HepG2 (cell line): ENCODE measurements around the gene BTK. TPM values are rescaled to one million over a fixed set of nuclear protein-coding genes. Genes with fewer than 3 reads are reported as not detected.

ENCODE experiments used
- ATAC-seq: fragments of 200-7000 bp; cut with Tn5 transposase; 3 replicates; pipeline ENCODE4 v1.9.1; 2020; ENCODE audit warnings: mild to moderate bottlenecking, moderate library complexity
- BruUV-seq: library from RNA; stranded (reverse); fragments of 400-500 nt; replicated peaks from 2 replicates; lab custom pipeline; 2021; lab: Mats Ljungman, UMichigan
- CTCF ChIA-PET: fragments of 300-600 bp; formaldehyde crosslinking; extraction: SDS; loops from one replicate; lab custom pipeline; 2021; ENCODE audit warnings: low total read pairs, inconsistent platforms, low intra/inter-chr PET ratio; lab: Yijun Ruan, JAX
- POLR2A ChIA-PET: fragments of 350-600 bp; sonication (Branson Sonifier 250); formaldehyde crosslinking; loops from one replicate; lab custom pipeline; 2020; ENCODE audit warnings: antibody characterized with exemption, inconsistent platforms; lab: Yijun Ruan, JAX
- DNase-seq: peaks from one replicate; pipeline ENCODE4 v3.0.0-alpha.2; 2015; ENCODE audit warnings: low spot score
- FAIRE-seq: peaks from 3 replicates; lab custom pipeline; 2011; peaks lifted over from hg19 to GRCh38; lab: Jason Lieb, UNC
- H2AFZ ChIP-seq: one replicate; pipeline ENCODE4 v1.6.1; 2011; ENCODE audit warnings: low read length, inconsistent platforms
- H3K27ac ChIP-seq: fragments of 300-600 bp; 3 replicates; pipeline ENCODE4 v1.8.0; 2011; ENCODE audit warnings: mixed run types, mild to moderate bottlenecking, mixed read lengths, low read length, inconsistent platforms; ENCODE audit not compliant: insufficient read depth; ENCODE audit errors: extremely low read length
- H3K27me3 ChIP-seq, 2 experiments: fragments of 200-600 bp in 1 of 2; 2 replicates in 1 of 2; 3 replicates in 1 of 2; pipeline versions ENCODE4 v1.6.0 to v1.8.0; 2011; ENCODE audit warnings: low read length in 2 of 2, mild to moderate bottlenecking in 2 of 2, moderate library complexity in 2 of 2, inconsistent platforms in 1 of 2; ENCODE audit not compliant: insufficient read depth in 2 of 2, control insufficient read depth in 1 of 2
- H3K36me3 ChIP-seq, 2 experiments: fragments of 200-600 bp in 1 of 2; replicated peaks in 1 of 2; 2 replicates in 1 of 2; 3 replicates in 1 of 2; pipeline versions ENCODE4 v1.5.1 to v1.8.0; 2011; ENCODE audit warnings: low read length in 2 of 2, inconsistent platforms in 1 of 2; ENCODE audit not compliant: insufficient read depth in 2 of 2, control insufficient read depth in 1 of 2
- H3K4me1 ChIP-seq: 2 replicates; pipeline ENCODE4 v1.5.1; 2012; ENCODE audit warnings: low read length, inconsistent platforms; ENCODE audit not compliant: insufficient read depth
- H3K4me2 ChIP-seq: 2 replicates; pipeline ENCODE4 v1.6.0; 2011; ENCODE audit warnings: low read depth, low read length, inconsistent platforms
- H3K4me3 ChIP-seq, 3 experiments: fragments of 200-600 bp in 1 of 3; sonication (generic), shearing (Covaris generic) in 1 of 3; replicated peaks in 1 of 3; 2 replicates each; pipeline ENCODE4 v1.5.1; 2011 to 2016; ENCODE audit warnings: low read length in 3 of 3, inconsistent platforms in 2 of 3, low read depth in 2 of 3, mild to moderate bottlenecking in 2 of 3, control low read depth in 1 of 3, mixed read lengths in 1 of 3; ENCODE audit not compliant: insufficient read depth in 1 of 3
- H3K79me2 ChIP-seq: one replicate; pipeline ENCODE4 v1.6.1; 2011; ENCODE audit warnings: low read length, inconsistent platforms; ENCODE audit not compliant: insufficient read depth
- H3K9ac ChIP-seq: 2 replicates; pipeline ENCODE4 v1.6.0; 2011; ENCODE audit warnings: mild to moderate bottlenecking, low read depth, low read length, inconsistent platforms; ENCODE audit not compliant: insufficient read depth
- H3K9me3 ChIP-seq: 2 replicates; pipeline ENCODE4 v1.5.1; 2012; ENCODE audit warnings: mild to moderate bottlenecking, low read length
- H4K20me1 ChIP-seq: 2 replicates; pipeline ENCODE4 v1.6.0; 2011; ENCODE audit warnings: inconsistent platforms, mild to moderate bottlenecking, low read length, moderate library complexity; ENCODE audit not compliant: insufficient read depth
- NR3C1 ChIP-seq: sonication (generic); formaldehyde crosslinking; IDR thresholded peaks from 2 replicates; pipeline ENCODE4 v1.4.0; 2020; ENCODE audit warnings: missing genetic modification reagents
- PHF20 ChIP-seq: sonication (generic); formaldehyde crosslinking; IDR thresholded peaks from 2 replicates; pipeline ENCODE4 v1.5.0; 2020; ENCODE audit warnings: mild to moderate bottlenecking, missing genetic modification reagents
- ZFP1 ChIP-seq: IDR thresholded peaks from 2 replicates; pipeline ENCODE4 v1.6.1; 2016
- ZNF383 ChIP-seq: sonication (generic); formaldehyde crosslinking; IDR thresholded peaks from 2 replicates; pipeline ENCODE4 v1.4.0; 2020; ENCODE audit warnings: missing genetic modification reagents, mild to moderate bottlenecking, borderline replicate concordance
- ZNF407 ChIP-seq: sonication (generic); formaldehyde crosslinking; IDR thresholded peaks from one replicate; pipeline ENCODE4 v1.5.1; 2020; ENCODE audit warnings: mild to moderate bottlenecking, missing genetic modification reagents; ENCODE audit errors: not compliant biosample characterization
- ZNF629 ChIP-seq: sonication (generic); formaldehyde crosslinking; conservative IDR thresholded peaks from 2 replicates; pipeline ENCODE4 v1.5.0; 2020; ENCODE audit warnings: missing genetic modification reagents
- ZNF639 ChIP-seq: conservative IDR thresholded peaks from 2 replicates; pipeline ENCODE4 v1.6.1; 2018; ENCODE audit warnings: missing genetic modification reagents
- ZNF678 ChIP-seq: sonication (generic); formaldehyde crosslinking; IDR thresholded peaks from 2 replicates; pipeline ENCODE4 v1.4.0; 2020; ENCODE audit warnings: mild to moderate bottlenecking, missing genetic modification reagents
- WGBS: methylation state at CpG from one replicate; pipeline ENCODE4 v1.1.6; 2017; ENCODE audit warnings: low lambda C conversion rate; 5-methylcytosine and 5-hydroxymethylcytosine counted together
- in situ Hi-C: cut with HindIII; loops from 2 replicates; pipeline ENCODE4 v1.10.0; 2017; ENCODE audit warnings: low pct_unique_long_range_greater_than_20kb; ENCODE audit not compliant: extremely low pct_ligation_motif_present
- intact Hi-C: fragments of 100-400 bp; cut with micrococcal nuclease; formaldehyde crosslinking; loops from one replicate; pipeline ENCODE4 v1.10.0; 2022; ENCODE audit not compliant: unreplicated experiment
- polyA plus RNA-seq, 8 experiments: library from polyadenylated mRNA; depleted of rRNA in 3 of 8; stranded (reverse) in 7 of 8; unstranded in 1 of 8; fragments of >200 nt; fragmentation: Illumina TruSeq in 4 of 8; extraction: Trizol in 4 of 8; gene quantifications; 2 replicates each; pipeline versions ENCODE4 v1.2.1 to v1.2.3, GENCODE V29; 2011 to 2016; ENCODE audit warnings: low read depth in 4 of 8, missing spikeins in 1 of 8, mixed read lengths in 1 of 8; ENCODE audit not compliant: insufficient read depth in 1 of 8
- total RNA-seq, 5 experiments: library from RNA; depleted of rRNA; stranded (reverse); fragments of >200 nt; fragmentation: Illumina TruSeq; extraction: Trizol; gene quantifications; 2 replicates each; pipeline ENCODE4 v1.2.3, GENCODE V29; 2016; ENCODE audit warnings: low read depth in 1 of 5
- TF ChIP-seq, protein P1 (sequence below): sonication (generic); formaldehyde crosslinking; conservative IDR thresholded peaks from 2 replicates; pipeline ENCODE4 v1.4.0; 2020; ENCODE audit warnings: missing genetic modification reagents
- TF ChIP-seq, protein P2 (sequence below): sonication (generic); formaldehyde crosslinking; IDR thresholded peaks from 2 replicates; pipeline ENCODE4 v1.4.0; 2020; ENCODE audit warnings: missing genetic modification reagents, borderline replicate concordance

Gene BTK
- total and polyA plus RNA-seq, 2 of the 13 experiments (the other 11 are each of a cell fraction or from before 2014, with no cell fraction given) = not detected

GRCh38 chrX:101349193-101349562 lies 36.8 kb downstream of the BTK start:
- peaks cover 20% of the 10 kb centered on the region for H3K79me2 ChIP-seq
- H3K9ac ChIP-seq = peak overlapping the region; percentile 76
- no peak for ATAC-seq
- in situ Hi-C loops (no loop called here), intact Hi-C loops (loop anchor here (5.0 kb wide), 2 partner anchors 43 to 58 kb away; partner anchors contain the start of genes GLA, HNRNPH2 and RPL36A)
- H3K27ac ChIP-seq = peak overlapping the region; percentile 85
- FAIRE-seq = no peak
- no TSS peak for BruUV-seq
- 0 out of 2 replicates have a peak, but pooled peaks cover 8% of the 10 kb centered on the region for H3K4me1 ChIP-seq
- DNase-seq = no peak
- ChIA-PET POLR2A (interaction anchor here (1.7 to 2.6 kb wide), 2 partner anchors 41 to 44 kb away, joined by 4 to 35 read pairs; partner anchors contain the start of gene RPL36A), CTCF (no interaction called here)
- peak overlapping the region; percentile 74 for H3K4me2 ChIP-seq
- H2AFZ ChIP-seq = no peak overlapping the region
- H4K20me1 ChIP-seq = no peaks in the 10 kb centered on the region
- H3K27me3 ChIP-seq = no peaks in the 10 kb centered on the region
- 12% methylated on average over 3 of the region's 4 CpGs for WGBS
- H3K4me3 ChIP-seq = peak overlapping the region; percentile 66 to 75 (median 71); a peak in 5 of 6 replicates
- H3K9me3 ChIP-seq = no peaks in the 10 kb centered on the region
- H3K36me3 ChIP-seq = peaks cover 0 to 3% of the 10 kb centered on the region in 2 experiments; a peak in 1 of 5 replicates
- no peak for TF ChIP-seq PHF20 (CRISPR knock-in tag)
- TF ChIP-seq, protein P1, sequence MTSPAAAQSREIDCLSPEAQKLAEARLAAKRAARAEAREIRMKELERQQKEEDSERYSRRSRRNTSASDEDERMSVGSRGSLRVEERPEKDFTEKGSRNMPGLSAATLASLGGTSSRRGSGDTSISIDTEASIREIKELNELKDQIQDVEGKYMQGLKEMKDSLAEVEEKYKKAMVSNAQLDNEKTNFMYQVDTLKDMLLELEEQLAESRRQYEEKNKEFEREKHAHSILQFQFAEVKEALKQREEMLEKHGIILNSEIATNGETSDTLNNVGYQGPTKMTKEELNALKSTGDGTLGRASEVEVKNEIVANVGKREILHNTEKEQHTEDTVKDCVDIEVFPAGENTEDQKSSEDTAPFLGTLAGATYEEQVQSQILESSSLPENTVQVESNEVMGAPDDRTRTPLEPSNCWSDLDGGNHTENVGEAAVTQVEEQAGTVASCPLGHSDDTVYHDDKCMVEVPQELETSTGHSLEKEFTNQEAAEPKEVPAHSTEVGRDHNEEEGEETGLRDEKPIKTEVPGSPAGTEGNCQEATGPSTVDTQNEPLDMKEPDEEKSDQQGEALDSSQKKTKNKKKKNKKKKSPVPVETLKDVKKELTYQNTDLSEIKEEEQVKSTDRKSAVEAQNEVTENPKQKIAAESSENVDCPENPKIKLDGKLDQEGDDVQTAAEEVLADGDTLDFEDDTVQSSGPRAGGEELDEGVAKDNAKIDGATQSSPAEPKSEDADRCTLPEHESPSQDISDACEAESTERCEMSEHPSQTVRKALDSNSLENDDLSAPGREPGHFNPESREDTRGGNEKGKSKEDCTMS (CRISPR knock-in tag) = no peak
- TF ChIP-seq ZNF639 (CRISPR knock-in tag) = no peak
- TF ChIP-seq, protein P2, sequence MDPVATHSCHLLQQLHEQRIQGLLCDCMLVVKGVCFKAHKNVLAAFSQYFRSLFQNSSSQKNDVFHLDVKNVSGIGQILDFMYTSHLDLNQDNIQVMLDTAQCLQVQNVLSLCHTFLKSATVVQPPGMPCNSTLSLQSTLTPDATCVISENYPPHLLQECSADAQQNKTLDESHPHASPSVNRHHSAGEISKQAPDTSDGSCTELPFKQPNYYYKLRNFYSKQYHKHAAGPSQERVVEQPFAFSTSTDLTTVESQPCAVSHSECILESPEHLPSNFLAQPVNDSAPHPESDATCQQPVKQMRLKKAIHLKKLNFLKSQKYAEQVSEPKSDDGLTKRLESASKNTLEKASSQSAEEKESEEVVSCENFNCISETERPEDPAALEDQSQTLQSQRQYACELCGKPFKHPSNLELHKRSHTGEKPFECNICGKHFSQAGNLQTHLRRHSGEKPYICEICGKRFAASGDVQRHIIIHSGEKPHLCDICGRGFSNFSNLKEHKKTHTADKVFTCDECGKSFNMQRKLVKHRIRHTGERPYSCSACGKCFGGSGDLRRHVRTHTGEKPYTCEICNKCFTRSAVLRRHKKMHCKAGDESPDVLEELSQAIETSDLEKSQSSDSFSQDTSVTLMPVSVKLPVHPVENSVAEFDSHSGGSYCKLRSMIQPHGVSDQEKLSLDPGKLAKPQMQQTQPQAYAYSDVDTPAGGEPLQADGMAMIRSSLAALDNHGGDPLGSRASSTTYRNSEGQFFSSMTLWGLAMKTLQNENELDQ = no peak
- TF ChIP-seq ZNF678 (CRISPR knock-in tag) = no peak
- TF ChIP-seq ZFP1 (CRISPR knock-in tag) = no peak
- no peak for TF ChIP-seq ZNF629 (CRISPR knock-in tag)
- no peak for TF ChIP-seq ZNF383 (CRISPR knock-in tag)
- TF ChIP-seq ZNF407 (CRISPR knock-in tag) = no peak
- TF ChIP-seq NR3C1 (CRISPR knock-in tag) = no peak
